Endothelial cell of umbilical vein (primary cell): Measurements from ENCODE around the gene OR9G4. TPM values are rescaled to one million over a fixed set of nuclear protein-coding genes. Genes with fewer than 3 reads are reported as not detected.

Experiments
- BruUV-seq: library from RNA; stranded (reverse); fragments of 400-500 nt; replicated peaks from 2 replicates; lab custom pipeline; 2021; lab: Mats Ljungman, UMichigan
- CTCF ChIA-PET: fragments of 300-600, 350-600 bp; sonication (Branson Sonifier 250); formaldehyde crosslinking; loops from one replicate; lab custom pipeline; 2021; ENCODE audit warnings: antibody characterized with exemption, inconsistent platforms; lab: Charles Lee
- POLR2A ChIA-PET: fragments of 300-600, 350-600 bp; sonication (Branson Sonifier 250); formaldehyde crosslinking; loops from one replicate; lab custom pipeline; 2021; ENCODE audit warnings: antibody characterized with exemption, inconsistent platforms; lab: Charles Lee
- DNase-seq: peaks from one replicate; pipeline ENCODE4 v3.0.0-alpha.2; 2011; ENCODE audit warnings: low read depth, low spot score
- FAIRE-seq: peaks from 2 replicates; lab custom pipeline; 2011; peaks lifted over from hg19 to GRCh38; lab: Jason Lieb, UNC
- H2AFZ ChIP-seq: 2 replicates; pipeline ENCODE4 v1.6.0; 2012; ENCODE audit warnings: low read depth, low read length, control low read depth, inconsistent platforms
- H3K27ac ChIP-seq: 2 replicates; pipeline ENCODE4 v1.5.1; 2011; ENCODE audit warnings: low read depth, mild to moderate bottlenecking, control low read depth, low read length, moderate library complexity; ENCODE audit not compliant: insufficient read depth
- H3K27me3 ChIP-seq, 2 experiments: 2 replicates each; pipeline versions ENCODE4 v1.6.0 to v1.6.1; 2011; ENCODE audit warnings: low read length in 2 of 2, mixed read lengths in 1 of 2; ENCODE audit not compliant: control insufficient read depth in 2 of 2, insufficient read depth in 2 of 2
- H3K36me3 ChIP-seq, 2 experiments: 2 replicates in 1 of 2; 3 replicates in 1 of 2; pipeline ENCODE4 v1.5.1; 2011; ENCODE audit warnings: low read length in 2 of 2, mild to moderate bottlenecking in 1 of 2, moderate library complexity in 1 of 2; ENCODE audit not compliant: control insufficient read depth in 2 of 2, insufficient read depth in 2 of 2; ENCODE audit errors: extremely low read depth in 1 of 2
- H3K4me1 ChIP-seq: 3 replicates; pipeline ENCODE4 v1.5.1; 2011; ENCODE audit warnings: mild to moderate bottlenecking, low read length; ENCODE audit not compliant: control insufficient read depth, insufficient read depth; ENCODE audit errors: extremely low read depth
- H3K4me2 ChIP-seq: 2 replicates; pipeline ENCODE4 v1.6.1; 2011; ENCODE audit warnings: low read length, control low read depth, mixed read lengths; ENCODE audit not compliant: insufficient read depth
- H3K4me3 ChIP-seq, 3 experiments: fragments of 200-600 bp in 1 of 3; sonication (generic), shearing (Covaris generic) in 1 of 3; replicated peaks in 1 of 3; 2 replicates each; pipeline ENCODE4 v1.5.1; 2011 to 2016; ENCODE audit warnings: control low read depth in 3 of 3, low read length in 3 of 3, mild to moderate bottlenecking in 2 of 3, inconsistent platforms in 1 of 3, low read depth in 1 of 3, moderate library complexity in 1 of 3; ENCODE audit not compliant: insufficient read depth in 1 of 3
- H3K79me2 ChIP-seq: 2 replicates; pipeline ENCODE4 v1.6.0; 2012; ENCODE audit warnings: low read length, inconsistent platforms; ENCODE audit not compliant: control insufficient read depth, insufficient read depth
- H3K9ac ChIP-seq: replicated peaks from 2 replicates; pipeline ENCODE3; 2011; ENCODE audit warnings: low read length, control low read depth; ENCODE audit not compliant: insufficient read depth; ENCODE audit errors: extremely low read depth
- H3K9me1 ChIP-seq: replicated peaks from 3 replicates; pipeline ENCODE4 v1.6.0; 2011; ENCODE audit warnings: mild to moderate bottlenecking, low read length; ENCODE audit not compliant: control insufficient read depth, insufficient read depth; ENCODE audit errors: extremely low read depth
- H3K9me3 ChIP-seq: replicated peaks from 2 replicates; pipeline ENCODE4 v1.5.1; 2012; ENCODE audit warnings: low read length, inconsistent platforms; ENCODE audit not compliant: control insufficient read depth, insufficient read depth
- H4K20me1 ChIP-seq: replicated peaks from 2 replicates; pipeline ENCODE3; 2011; ENCODE audit warnings: mild to moderate bottlenecking, low read length; ENCODE audit not compliant: control insufficient read depth, insufficient read depth; ENCODE audit errors: extremely low read depth
- CTCF ChIP-seq, 2 donors: IDR thresholded peaks; 1 replicate in 1 of 2; 2 replicates in 1 of 2; pipeline ENCODE4 v1.5.1; 2011; ENCODE audit warnings: low read length in 2 of 2, mild to moderate bottlenecking in 2 of 2, moderate library complexity in 2 of 2, control low read depth in 1 of 2, inconsistent platforms in 1 of 2, low read depth in 1 of 2; ENCODE audit not compliant: insufficient read depth in 1 of 2; ENCODE audit errors: extremely low read depth in 1 of 2
- EZH2 ChIP-seq: IDR thresholded peaks from 2 replicates; pipeline ENCODE4 v1.6.1; 2012; ENCODE audit warnings: borderline replicate concordance, low read depth, mild to moderate bottlenecking, moderate library complexity, low read length, inconsistent platforms; ENCODE audit not compliant: severe bottlenecking
- FOS ChIP-seq: IDR thresholded peaks from 2 replicates; pipeline ENCODE4 v1.6.1; 2011; ENCODE audit warnings: mild to moderate bottlenecking, low read length, moderate library complexity, borderline replicate concordance; ENCODE audit not compliant: insufficient read depth
- GATA2 ChIP-seq: IDR thresholded peaks from 2 replicates; pipeline ENCODE4 v1.7.0; 2011; ENCODE audit warnings: low read depth, mild to moderate bottlenecking, moderate library complexity, mixed read lengths, low read length; ENCODE audit not compliant: insufficient read length, insufficient read depth
- JUN ChIP-seq: IDR thresholded peaks from 2 replicates; pipeline ENCODE4 v1.6.1; 2011; ENCODE audit warnings: borderline replicate concordance, low read depth; ENCODE audit not compliant: insufficient read length, insufficient read depth
- MAX ChIP-seq: IDR thresholded peaks from 2 replicates; pipeline ENCODE4 v1.6.1; 2011; ENCODE audit not compliant: insufficient read depth, insufficient read length
- MYC ChIP-seq: IDR thresholded peaks from one replicate; pipeline ENCODE4 v1.6.1; 2011; ENCODE audit warnings: mild to moderate bottlenecking, low read depth, low read length
- POLR2A ChIP-seq: IDR thresholded peaks from 2 replicates; pipeline ENCODE4 v1.6.1; 2012; ENCODE audit warnings: low read depth, mild to moderate bottlenecking, control low read depth, low read length
- POLR2AphosphoS5 ChIP-seq: IDR thresholded peaks from 2 replicates; pipeline ENCODE4 v1.6.1; 2012; ENCODE audit warnings: low read depth, mild to moderate bottlenecking, control low read depth, low read length, moderate library complexity; ENCODE audit not compliant: insufficient read depth
- dilution Hi-C: fragments of 300-500 bp; cut with MboI; formaldehyde crosslinking; loops from one replicate; pipeline ENCODE4 v1.15.0; 2019; ENCODE audit warnings: low sequenced_read_pairs; ENCODE audit not compliant: extremely low pct_ligation_motif_present
- intact Hi-C: fragments of 100-400 bp; cut with micrococcal nuclease; formaldehyde crosslinking; loops from one replicate; pipeline ENCODE4 v1.10.0; 2022
- polyA plus RNA-seq, 4 experiments: library from polyadenylated mRNA; depleted of rRNA in 3 of 4; stranded (reverse) in 3 of 4; unstranded in 1 of 4; fragments of >200 nt; gene quantifications; 2 replicates each; pipeline versions ENCODE4 v1.2.1 to v1.2.3, GENCODE V29; 2011 to 2012; ENCODE audit warnings: missing spikeins in 1 of 4
- total RNA-seq: library from RNA; stranded (reverse); gene quantifications from 2 replicates; pipeline ENCODE4 v1.2.3, GENCODE V29; 2021

The OR9G4 gene
- total and polyA plus RNA-seq, 2 donors (not counting 3 experiments of a cell fraction or from before 2014, with no cell fraction given) = not detected

DNA sequence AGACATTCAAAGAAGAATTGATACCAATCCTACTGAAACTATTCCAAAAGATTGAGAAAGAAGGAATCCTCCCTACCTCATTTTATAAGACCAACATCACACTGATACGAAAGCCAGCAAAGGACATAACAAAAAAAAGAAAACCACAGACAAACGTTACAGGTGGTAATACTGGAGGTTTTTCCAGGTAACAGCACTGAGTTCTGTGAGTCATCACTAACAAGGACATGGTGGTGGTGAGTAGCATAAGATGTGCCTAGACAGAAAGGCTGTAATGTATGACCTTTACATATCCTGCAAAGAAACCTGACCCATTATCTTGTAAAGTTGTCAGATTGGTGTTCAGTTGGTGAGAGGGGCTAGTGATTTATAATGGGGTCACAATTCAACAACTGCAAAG is 34.3 kb downstream of the OR9G4 start:
- ChIA-PET CTCF (no interaction called here), POLR2A (no interaction called here)
- no TSS peak for BruUV-seq
- DNase-seq = no peak
- no peak for TF ChIP-seq JUN
- TF ChIP-seq POLR2AphosphoS5 = no peak
- TF ChIP-seq MYC = no peak
- TF ChIP-seq CTCF (IDR thresholded peaks at IDR 0.05; ENCODE audit: extremely low read depth in 1 of 2, insufficient read depth in 1 of 2, low read depth in 1 of 2, low read length in 2 of 2) = no peak
- no peak for TF ChIP-seq FOS
- no peak for TF ChIP-seq POLR2A
- Histone ChIP-seq H3K79me2 (no peaks in the 10 kb centered on the region), H3K36me3 (no peaks in the 10 kb centered on the region), H3K4me1 (no peaks in the 10 kb centered on the region), H3K4me2 (no peak overlapping the region), H3K9me3 (no peaks in the 10 kb centered on the region), H3K9me1 (no peaks in the 10 kb centered on the region), H3K27ac (no peak overlapping the region), H3K27me3 (no peaks in the 10 kb centered on the region), H3K9ac (no peak overlapping the region), H3K4me3 (no peak overlapping the region), H2AFZ (no peak overlapping the region), H4K20me1 (no peaks in the 10 kb centered on the region)
- dilution Hi-C loops (no loop called here), intact Hi-C loops (no loop called here)
- FAIRE-seq = no peak

GRCh38 chr11:56706486-56706885 is 42.0 kb downstream of the OR9G4 start:
- no peaks in the 10 kb centered on the region for H3K79me2 ChIP-seq
- no peak overlapping the region for H2AFZ ChIP-seq
- TF ChIP-seq MYC = no peak
- TF ChIP-seq FOS = no peak
- TF ChIP-seq POLR2AphosphoS5 = no peak
- TF ChIP-seq CTCF (IDR thresholded peaks at IDR 0.05; ENCODE audit: extremely low read depth in 1 of 2, insufficient read depth in 1 of 2, low read depth in 1 of 2, low read length in 2 of 2) = no peak
- TF ChIP-seq JUN = no peak
- no peak for TF ChIP-seq MAX
- TF ChIP-seq POLR2A = no peak
- no peak for TF ChIP-seq GATA2
- no peak for TF ChIP-seq EZH2
- no peak overlapping the region for H3K27ac ChIP-seq
- BruUV-seq = no TSS peak
- H3K9ac ChIP-seq = no peak overlapping the region
- H3K36me3 ChIP-seq = no peaks in the 10 kb centered on the region
- no peak overlapping the region for H3K4me3 ChIP-seq
- dilution Hi-C loops (no loop called here), intact Hi-C loops (no loop called here)
- H4K20me1 ChIP-seq = no peaks in the 10 kb centered on the region
- DNase-seq (no peak), FAIRE-seq (no peak)
- no peaks in the 10 kb centered on the region for H3K9me1 ChIP-seq
- H3K4me1 ChIP-seq = no peaks in the 10 kb centered on the region
- H3K9me3 ChIP-seq = peaks cover 6% of the 10 kb centered on the region
- H3K4me2 ChIP-seq = no peak overlapping the region
- POLR2A ChIA-PET = no interaction called here
- no peaks in the 10 kb centered on the region for H3K27me3 ChIP-seq
- CTCF ChIA-PET = no interaction called here
